Measurements from ENCODE around the gene CFAP20DC.
A peak's percentile ranks its signal among the peaks of the same experiment; 100 is the strongest.

The CFAP20DC gene

GRCh38 chr3:59016930-59017616 lies 32.8 kb downstream of the CFAP20DC start:
- TF ChIP-seq CTCF (IDR thresholded peaks at IDR 0.05): no peak
- intact Hi-C loops (cut with DNase I; ENCODE audit: low total_unique reads): no loop called here
- H3K27me3 ChIP-seq: no peaks in the 10 kb centered on the region
- H3K36me3 ChIP-seq: no peaks in the 10 kb centered on the region
- H3K27ac ChIP-seq: no peak overlapping the region
- H3K9me3 ChIP-seq: no peaks in the 10 kb centered on the region
- no peak for DNase-seq
- no peak overlapping the region for H3K4me3 ChIP-seq
- no peaks in the 10 kb centered on the region for H3K4me1 ChIP-seq

- Histone ChIP-seq H3K27ac (no peak overlapping the region), H3K9me3 (no peaks in the 10 kb centered on the region), H3K4me3 (no peak overlapping the region), H3K36me3 (no peaks in the 10 kb centered on the region), H3K4me1 (no peaks in the 10 kb centered on the region), H3K27me3 (no peaks in the 10 kb centered on the region)
- intact Hi-C loops (cut with DNase I; ENCODE audit: low total_unique reads): no loop called here
- TF ChIP-seq CTCF (IDR thresholded peaks at IDR 0.05): no peak
- DNase-seq: no peak
These were observed 36.2 kb downstream of the CFAP20DC start for GRCh38 chr3:59013611-59014010.

DNA sequence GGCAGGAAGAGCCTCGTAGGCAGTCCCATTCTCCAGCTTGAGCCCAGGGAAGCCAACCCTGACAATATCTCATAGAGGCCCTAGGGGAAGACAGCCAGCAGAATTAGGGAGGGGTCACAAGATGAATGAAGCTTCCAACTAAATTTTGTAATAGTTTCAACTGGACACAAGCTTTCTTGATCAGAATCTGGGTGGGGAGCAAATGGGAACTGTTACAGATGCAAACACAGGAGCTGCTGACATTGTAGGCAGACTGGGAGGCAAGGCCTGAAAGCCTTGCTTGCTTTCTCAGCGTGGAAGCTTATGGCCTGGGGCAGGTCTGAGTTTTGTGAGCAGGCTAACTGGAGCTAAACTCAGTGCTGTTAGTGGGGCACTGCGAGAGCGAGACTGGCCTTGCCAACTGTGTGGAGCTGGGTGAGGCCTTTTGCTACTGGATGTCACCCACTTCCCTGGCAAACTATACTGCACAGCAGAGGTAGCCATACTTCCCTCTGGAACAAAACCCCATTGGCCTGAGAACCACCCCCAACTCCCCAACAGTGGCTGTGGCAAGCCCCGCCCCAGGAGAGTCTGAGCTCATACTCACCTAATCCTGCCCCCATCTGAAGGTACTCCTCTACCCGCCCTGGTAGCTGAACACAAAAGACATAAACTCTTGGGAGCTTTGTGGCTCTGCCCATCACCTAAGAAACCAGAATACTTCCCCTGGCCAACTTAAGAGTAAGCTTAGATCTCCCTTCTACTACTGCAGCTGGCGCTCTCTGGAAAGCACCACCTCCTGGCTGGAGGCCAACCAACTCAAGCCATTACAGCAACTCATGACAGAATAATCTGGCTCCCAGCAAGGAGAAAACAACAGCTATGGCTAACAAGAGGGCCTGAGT lies 42.9 kb downstream of the CFAP20DC start:
- Histone ChIP-seq H3K27ac (no peak overlapping the region), H3K9me3 (no peaks in the 10 kb centered on the region), H3K4me1 (no peaks in the 10 kb centered on the region), H3K36me3 (no peaks in the 10 kb centered on the region), H3K4me3 (no peak overlapping the region), H3K27me3 (no peaks in the 10 kb centered on the region)
- peak in 1 of 2 donors; percentile 21 for DNase-seq
- TF ChIP-seq CTCF (IDR thresholded peaks at IDR 0.05): no peak
- intact Hi-C loops (cut with DNase I; ENCODE audit: low total_unique reads): no loop called here

- Histone ChIP-seq H3K4me1 (no peaks in the 10 kb centered on the region), H3K36me3 (no peaks in the 10 kb centered on the region), H3K27ac (no peak overlapping the region), H3K27me3 (no peaks in the 10 kb centered on the region), H3K4me3 (no peak overlapping the region), H3K9me3 (no peaks in the 10 kb centered on the region)
- no peak for DNase-seq
- intact Hi-C loops (cut with DNase I; ENCODE audit: low total_unique reads): no loop called here
- no peak for TF ChIP-seq CTCF (IDR thresholded peaks at IDR 0.05)
These were observed 48.1 kb downstream of the CFAP20DC start for GRCh38 chr3:59001675-59002074.

DNA sequence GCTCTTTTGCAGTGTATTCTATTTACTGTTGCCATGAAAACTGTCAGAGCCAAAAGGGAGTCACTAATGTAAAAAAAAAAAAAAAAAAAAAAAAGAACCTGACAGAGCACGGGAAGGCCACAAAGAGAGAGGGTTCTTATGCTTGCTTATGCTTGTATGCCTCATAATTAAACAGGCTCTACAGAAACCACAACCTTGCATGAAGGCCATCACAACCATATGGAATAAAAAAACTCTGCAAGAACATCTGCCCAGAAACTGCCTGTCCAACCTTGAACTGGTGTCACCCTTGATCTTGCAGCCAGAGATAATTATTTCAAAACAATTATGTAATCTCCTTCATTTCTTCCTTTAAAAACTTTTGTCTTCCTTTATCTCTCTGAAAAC lies 50.1 kb downstream of the CFAP20DC start:
- no peak for DNase-seq

More for the DNA sequence above, 50.1 kb downstream of the CFAP20DC start:
- H3K4me3 ChIP-seq: no peak overlapping the region
- H3K27ac ChIP-seq: no peak overlapping the region
- no peaks in the 10 kb centered on the region for H3K36me3 ChIP-seq
- H3K9me3 ChIP-seq: no peaks in the 10 kb centered on the region
- intact Hi-C loops (cut with DNase I; ENCODE audit: low total_unique reads): no loop called here
- H3K27me3 ChIP-seq: no peaks in the 10 kb centered on the region
- H3K4me1 ChIP-seq: no peaks in the 10 kb centered on the region
- TF ChIP-seq CTCF (IDR thresholded peaks at IDR 0.05): no peak
